Fibroblast of peridontal ligament (primary cell): ENCODE measurements around the gene MED10.

ENCODE experiments used
- DNase-seq: peaks from one replicate; pipeline ENCODE4 v3.0.0-alpha.2; 2010; ENCODE audit errors: extremely low read depth

The MED10 gene

DNA sequence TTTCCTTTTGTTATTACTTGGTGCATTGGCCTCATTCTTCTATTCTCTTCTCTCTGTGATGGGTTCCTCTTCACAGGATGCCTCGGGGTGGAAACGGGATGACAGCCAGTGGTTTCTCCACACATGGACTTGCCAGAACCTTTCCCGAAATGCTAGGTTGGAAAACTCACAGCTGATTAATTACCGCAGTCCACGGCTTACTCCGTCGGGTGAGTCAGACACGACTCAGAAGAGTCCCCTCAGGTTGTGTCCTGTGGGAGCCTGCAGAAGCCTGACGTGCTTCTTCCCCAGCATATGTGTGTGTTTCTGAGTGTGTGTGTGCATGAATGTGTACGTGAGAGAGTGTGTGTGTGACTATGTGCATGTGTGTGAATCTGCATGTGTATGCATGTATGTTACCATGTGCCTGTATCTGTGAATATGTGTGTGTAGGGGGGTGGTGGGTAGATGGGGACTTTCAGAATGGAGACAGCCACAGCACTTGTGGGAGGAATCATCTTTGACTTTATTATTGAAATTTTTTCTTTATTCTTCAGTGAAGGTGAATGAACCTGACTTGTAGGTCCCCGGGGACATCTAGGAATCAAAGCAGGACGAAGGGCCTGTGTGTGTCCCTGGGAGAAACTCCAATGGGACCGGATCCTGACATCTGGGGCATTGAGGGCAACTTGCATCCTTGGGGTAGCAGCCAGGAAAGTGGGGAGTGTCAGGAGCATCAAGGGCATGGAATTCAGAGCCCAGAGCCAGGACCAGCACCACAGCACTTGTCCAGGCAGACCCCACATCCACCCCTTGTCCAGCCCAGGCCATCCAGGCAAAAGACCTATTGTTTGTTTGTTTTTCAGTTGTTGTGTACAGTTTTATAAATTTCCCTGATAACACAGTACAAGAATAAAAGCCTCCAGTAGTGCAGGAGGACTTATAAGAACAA lies 21.9 kb upstream of the MED10 start:
- DNase-seq, result peak; percentile 5

DNA sequence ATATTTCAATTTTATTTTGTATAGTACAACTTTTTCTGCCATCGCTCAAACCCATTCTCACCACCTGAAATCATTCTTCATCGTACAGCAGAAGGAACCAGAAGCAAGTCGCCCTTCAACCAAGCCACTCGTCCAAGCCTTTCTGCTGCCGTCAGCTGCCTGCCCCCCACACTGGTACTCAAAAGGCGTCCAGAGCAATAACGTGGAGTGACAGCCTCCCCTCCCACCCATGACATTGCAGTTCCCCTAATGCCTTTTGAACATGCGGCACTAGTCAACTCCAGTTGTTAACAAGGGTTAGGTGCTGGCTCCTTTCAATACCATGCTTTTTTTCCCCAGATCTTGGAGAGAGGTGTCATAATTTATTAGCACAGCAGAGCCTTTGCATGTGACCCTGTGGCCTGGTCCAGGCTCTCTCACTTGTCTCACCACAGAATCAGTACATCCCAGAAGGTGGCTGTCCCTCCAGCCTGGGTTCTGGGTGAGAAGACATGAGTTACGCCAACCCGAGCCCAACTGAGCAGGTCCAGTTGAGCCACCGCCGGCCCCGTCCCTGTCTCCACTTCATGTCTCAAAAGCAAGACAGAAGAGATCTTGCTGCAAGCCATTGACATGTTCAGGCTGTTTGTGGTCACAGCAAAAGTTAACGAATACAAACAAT lies 20.4 kb upstream of the MED10 start:
- no peak for DNase-seq

DNA sequence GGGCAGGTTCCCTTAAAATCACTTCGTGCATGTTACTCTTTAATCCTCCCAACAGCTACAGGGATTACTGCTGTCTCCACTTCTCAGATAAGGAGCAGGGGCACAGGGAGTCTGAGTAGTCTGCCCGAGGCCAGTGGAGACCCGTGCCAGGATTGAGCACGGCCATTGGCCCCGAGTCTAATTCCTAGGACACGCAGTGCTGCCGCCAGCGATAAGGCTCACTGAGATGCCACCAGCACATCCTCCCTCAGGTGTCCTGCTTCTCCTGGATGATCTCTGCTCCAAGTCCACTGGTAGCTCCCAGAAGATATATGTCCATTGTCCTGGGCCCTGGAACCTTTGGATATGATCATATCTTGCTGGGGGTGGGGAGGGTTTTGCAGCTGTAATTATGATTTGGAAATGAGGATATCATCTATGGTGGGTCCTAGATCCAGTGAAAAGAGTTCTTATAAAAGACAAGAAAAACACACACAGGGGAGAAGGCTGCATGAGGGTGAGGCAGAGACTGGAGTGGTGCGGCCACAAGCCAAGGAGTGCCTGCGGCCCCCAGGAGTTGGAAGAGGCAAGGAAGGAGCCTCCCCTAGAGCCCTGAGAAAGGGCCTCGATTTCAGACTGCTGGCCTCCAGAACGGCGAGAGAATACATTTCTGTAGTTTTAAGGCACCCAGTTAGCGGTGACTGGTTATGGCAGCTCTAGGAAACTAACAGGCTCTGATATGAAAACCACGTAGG lies 19.4 kb upstream of the MED10 start:
- DNase-seq, result no peak

DNA sequence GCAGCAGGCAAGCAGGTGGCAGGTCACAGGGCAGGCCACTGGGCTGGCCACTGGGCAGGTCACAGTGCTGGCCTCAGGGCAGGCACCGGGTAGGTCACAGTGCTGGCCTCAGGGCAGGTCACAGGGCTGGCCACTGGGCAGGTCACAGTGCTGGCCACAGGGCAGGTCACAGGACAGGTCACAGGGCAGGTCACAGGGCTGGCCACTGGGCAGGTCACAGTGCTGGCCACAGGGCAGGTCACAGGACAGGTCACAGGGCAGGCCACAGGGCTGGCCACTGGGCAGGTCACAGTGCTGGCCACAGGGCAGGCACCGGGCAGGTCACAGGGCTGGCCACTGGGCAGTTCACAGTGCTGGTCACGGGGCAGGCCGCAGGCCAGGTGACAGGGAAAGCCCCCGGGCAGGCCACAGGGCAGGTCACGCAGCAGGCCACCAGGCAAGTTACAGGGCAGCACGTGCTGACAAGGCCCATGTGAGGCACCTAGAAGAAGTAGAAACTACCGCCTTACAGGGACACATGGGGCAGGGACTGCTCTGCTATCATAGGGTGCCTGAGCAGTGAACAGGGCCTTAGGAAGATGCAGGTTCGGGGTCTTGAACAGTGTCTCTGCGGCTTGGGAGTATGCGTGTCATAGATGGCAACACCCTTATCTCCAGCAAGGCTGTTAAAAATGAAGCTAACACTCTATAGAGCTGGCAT lies 18.6 kb upstream of the MED10 start:
- DNase-seq, result no peak

DNA sequence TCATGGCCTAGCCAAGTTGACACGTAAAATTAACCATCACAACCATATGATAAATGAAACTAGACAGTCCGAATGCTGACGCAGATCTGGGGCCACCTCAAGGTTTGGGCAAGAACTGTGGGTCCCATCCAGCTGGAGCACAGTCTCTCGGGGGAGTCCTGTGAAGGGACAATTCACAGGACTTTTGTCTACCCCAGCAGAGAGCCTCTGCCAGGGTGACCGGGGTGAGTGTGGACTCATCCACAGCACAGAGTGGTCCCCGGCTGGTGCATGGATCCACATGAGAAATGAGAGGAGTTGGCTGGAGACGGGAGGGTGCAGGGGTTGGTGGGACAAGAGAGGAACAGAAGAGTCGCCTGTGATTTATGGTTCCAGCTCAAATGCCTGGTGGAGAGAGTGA lies 17.7 kb upstream of the MED10 start:
- no peak for DNase-seq

DNA sequence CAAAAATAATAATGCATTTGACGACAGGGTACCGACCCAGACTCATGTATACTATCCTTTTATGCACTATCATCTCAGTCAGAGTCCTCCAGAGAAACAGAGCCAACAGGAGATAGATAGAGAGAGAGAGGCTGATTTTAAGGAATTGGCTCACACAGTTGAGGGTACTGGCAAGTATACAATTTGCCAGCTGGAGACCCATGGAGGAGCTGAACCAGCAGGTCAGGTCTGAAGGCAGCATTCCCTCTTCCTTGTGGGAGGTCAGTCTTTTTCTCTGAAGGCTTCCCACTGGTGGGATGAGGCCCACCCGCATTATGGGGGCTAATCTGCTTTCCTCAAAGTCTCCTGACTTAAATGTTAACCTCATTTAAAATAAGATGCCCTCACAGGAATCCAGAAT lies 17.3 kb upstream of the MED10 start:
- no peak for DNase-seq

DNA sequence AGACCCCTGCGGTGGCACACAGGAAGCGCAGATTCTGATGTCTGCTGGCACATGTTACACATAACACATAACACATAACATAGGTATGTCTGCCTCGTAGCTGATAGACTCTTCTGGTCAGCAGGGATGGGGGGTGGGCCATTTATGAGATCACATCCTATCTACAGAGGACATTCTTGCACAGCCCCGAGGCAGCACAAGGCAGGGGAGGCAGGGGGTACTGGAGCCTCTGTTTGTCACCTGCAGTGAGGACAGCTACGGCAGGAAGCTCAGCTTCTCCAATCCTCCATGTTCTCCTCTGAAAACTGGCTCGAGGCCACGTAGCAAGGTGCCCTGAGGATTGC lies 16.7 kb upstream of the MED10 start:
- no peak for DNase-seq

DNA sequence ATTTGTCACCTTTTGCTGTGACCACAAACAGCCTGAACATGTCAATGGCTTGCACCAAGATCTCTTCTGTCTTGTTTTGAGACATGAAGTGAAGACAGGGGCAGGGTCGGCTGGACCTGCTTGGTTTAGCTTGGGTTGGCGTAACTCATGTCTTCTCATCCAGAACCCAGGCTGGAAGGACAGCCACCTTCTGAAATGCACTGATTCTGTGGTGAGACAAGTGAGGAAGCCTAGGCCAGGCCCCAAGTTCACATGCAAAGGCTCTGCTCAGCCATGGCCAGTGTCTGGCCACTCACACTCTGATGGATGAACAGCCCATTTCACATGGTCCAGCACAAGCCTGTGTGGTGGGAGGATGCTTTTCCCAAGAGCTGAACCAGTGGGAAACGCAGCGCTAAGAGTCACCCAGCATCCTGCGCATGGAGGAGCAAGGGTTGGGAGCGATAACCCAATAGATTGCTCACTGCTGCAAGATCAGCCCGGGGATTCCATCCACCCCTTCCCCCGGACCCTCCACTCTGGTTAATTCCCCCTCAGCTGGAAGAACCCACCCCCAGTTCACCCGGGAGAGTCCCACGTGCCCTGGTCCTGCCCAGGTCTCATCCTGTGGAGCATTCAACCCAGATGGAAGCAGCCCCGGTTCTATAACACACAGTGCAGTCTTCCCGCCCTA lies 16.2 kb upstream of the MED10 start:
- no peak for DNase-seq

DNA sequence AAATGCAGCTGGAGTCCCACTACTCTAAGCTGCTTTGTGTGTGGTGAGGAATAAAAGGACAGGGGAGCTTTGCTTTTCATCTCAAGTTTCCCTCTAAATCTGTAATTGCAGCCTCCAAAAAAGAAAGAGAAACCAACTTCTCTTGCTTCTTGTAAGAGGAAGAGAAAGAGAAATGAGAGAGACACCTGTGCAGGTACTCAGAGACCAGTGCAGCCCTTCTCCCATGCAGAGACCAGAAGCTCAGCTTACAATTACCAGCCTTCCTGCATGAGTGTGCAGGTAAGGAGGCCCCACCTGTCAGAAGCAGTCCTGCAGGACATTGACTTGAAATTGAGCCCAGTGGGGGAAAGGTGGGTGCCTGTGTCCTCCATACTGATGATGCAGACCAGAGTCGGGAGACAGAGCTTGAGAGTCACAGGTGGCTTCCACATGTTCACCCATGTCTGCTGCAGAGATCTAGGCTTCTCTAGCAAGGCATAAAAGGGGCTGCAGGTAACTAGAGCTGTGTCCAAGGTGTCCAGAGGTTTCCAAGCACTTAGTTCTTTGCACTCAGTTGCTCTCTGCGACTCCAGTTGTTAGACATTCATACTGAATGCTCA lies 15.3 kb upstream of the MED10 start:
- DNase-seq, result no peak

DNA sequence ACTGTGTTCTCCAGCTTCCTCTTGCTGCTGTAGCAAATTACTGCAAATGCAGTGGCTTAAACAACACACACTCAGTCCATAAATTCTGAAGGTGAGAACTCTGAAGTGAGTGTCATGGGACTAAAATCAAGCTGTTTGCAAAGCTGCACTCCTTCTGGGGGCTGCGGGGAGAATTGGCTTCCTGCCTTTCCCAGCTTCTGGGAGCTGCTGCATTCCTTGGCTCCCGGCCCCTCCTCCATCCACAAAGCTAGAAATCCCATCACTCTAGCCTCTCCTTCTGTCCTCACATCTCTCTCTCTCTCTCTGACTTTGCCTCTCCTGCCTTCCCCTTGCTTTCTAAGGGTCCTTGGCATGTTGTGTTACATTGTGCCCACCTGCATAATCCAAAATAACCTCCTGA lies 14.2 kb upstream of the MED10 start:
- no peak for DNase-seq

DNA sequence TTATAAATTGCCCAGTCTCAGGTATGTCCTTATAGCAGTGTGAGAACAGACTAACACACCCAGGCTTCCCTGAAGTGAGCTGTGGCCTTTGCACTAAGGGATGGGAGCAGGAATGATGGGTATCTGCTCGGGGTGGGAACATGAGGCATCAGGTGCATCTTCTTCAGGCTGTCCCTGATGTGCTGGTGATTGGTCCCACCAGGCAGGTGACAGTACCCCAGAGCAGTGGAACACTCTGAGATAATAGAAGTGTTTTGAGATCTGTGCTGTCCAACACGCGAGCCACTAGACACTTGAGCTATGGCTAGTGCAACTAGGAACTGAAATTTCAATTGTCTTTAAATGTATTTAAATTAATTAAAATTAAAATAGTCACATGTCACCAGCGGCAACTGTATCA lies 12.8 kb upstream of the MED10 start:
- DNase-seq, result no peak

DNA sequence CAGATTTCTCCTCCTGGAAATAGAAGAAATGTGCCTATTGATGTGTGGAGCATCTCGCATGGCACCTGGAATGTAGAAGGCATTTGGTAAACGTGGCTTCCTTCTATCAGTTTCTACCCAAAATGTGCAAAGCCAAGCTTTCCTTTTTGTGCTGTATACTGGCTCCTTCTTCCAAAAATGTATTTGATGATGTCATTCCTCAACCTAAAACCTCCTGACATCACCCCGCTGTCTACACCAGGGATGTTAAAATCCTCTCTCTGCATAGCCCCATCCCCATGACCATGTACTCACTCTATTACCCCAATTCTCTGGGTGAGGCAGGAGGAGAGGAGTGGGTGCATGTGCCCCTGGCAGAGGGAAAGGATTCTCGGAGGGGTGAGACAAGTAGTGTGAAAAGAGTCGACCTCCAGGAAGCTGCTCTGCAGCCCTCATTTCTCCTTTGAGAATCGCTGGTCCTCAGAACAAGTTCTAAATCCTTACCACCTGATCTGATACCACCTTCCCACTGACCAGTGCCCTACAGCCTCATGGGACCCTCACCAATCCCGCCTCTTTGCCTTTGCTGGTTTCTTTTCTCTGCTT lies 11.7 kb upstream of the MED10 start:
- DNase-seq, result no peak

DNA sequence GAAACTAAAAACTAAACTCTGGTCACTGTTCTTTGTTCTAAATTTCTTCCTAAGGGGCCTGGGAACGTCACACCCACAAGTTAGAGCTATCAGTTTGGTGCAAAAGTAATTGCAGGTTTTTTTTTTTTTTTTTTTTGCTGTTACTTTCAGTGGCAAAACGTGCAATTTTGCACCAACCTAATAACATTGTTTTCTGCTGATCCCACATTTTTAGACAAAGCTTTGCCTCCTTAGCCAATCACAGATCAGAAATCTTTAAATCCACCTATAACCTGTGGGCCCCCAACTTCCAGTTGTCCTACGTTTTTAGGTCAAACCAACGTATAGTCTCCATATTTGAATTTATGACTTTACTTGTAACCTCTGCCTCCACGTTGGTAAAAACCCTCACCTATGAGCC lies 11.1 kb upstream of the MED10 start:
- DNase-seq, result no peak

DNA sequence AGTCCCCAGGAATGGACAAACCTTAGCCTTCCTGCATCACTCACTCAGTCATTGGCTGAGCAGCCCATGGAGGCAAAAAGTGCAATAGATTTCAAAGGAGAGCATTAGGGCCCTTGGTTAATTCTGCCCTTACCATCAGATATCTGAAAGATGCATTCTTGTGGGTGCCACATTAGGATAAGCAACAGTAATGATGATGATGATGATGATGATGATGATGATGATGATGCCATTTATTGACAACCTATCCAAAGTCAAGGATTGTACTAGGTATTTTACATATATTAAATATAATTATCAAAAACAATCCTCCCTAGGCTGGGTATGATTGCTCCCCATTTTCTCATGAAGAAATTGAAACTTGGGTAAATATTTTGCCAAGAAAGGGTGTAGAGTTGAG lies 9.6 kb upstream of the MED10 start:
- DNase-seq, result no peak

DNA sequence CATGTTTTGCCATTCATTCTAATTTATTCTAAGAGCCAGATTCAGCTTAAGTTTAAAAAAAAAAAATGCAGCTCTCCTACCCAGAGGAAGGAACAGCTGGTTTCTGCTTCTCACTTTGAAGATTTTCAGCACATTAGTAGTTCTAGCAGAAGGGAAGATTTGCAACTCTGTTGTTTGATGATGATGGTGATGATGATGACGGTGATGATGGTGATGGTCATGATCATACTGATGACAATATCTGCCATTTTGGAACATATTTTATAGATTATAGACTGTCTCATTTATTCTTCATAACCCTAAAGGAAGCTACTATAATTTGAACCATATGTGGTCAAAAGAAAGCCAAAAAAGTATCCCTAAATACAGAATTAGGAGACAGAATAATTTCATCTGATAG lies 7.9 kb upstream of the MED10 start:
- DNase-seq, result peak; percentile 6

DNA sequence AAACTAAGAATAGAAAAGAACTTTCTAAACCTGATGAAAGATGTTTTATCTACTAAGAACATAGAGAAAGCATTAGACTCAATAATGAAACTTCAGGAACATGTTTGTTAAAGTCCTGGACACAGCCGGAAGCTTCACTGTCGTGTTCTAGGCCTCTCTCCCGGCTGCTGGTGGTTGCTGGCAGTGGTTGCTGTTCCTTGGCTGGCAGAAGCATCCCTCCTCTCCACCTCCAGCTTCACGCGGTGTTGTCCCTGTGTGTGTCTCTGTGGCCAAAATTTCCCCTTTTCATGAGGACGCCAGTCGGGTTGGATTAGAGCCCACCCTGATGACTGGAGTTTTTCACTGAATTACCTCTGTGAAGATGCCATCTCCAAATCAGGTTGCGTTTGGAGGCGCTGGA lies 6.5 kb upstream of the MED10 start:
- no peak for DNase-seq

DNA sequence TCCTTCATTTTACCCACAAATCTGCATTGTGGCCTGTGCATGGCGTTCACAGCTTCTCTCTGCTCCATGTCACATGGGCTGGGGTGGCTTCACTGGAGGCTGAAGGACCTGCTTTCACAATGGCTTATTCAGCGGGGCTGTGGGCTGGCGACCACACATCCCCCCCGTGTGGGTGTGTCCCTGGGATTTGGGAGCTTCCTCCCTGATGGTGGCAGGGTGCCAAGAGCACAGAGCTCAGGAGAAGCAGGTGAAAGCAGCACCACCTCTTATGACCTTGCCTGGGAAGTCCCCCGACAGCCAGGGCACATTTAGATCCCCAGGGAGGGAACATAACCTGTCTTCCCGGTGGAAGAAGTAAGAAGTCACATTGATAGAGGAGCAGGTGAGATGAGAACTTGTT lies 5.0 kb upstream of the MED10 start:
- DNase-seq, result no peak

DNA sequence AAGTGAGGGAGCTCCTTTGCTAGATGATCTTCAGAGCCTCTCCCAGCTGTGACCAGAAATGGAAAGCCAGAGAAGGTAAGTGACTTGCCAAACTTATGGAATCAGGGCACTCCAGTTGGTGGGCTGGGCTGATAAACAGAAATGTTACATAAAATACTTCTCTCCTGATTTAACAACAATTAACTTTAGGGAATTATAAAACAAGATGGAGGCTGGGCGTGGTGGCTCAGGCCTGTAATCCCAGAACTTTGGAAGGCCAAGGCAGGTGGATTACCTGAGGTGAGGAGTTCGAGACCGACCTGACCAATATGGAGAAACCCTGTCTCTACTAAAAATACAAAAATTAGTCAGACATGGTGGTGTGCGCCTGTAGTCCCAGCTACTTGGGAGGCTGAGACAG lies 899 bp upstream of the MED10 start:
- DNase-seq, result no peak

DNA sequence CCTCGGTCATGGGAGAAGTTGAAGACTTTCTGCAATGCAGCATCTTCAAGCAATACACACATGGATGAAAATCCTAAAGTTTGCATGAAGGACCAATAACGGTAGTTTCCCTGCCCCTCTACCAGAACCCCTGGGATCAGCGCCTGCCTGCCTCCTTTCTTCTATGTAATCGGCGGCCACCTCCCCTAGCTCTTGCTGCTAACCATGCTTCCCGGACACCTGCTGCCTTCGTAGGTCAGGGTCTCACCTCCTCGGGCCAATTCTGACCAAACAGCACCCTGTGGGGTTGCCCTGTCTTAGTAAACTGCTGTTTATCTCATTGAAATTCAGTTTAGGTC lies 388 bp upstream of the MED10 start:
- DNase-seq, result no peak

DNA sequence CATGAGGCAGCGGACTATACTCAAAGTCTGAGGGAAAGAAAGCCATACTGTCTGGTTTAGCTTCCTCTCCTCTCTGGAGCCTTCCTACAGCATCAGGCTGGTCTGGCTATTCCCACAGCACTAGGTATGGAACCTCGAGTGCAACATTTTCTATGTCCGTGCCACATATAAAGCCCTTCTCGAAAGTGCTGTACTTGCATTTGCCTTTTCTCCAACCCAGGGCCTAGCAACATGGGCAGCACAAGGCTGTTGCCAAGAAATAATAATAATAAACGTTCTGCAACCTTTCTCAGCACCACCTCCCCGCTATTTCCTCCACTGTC lies 804 bp downstream of the MED10 start:
- DNase-seq, result peak; percentile 21

DNA sequence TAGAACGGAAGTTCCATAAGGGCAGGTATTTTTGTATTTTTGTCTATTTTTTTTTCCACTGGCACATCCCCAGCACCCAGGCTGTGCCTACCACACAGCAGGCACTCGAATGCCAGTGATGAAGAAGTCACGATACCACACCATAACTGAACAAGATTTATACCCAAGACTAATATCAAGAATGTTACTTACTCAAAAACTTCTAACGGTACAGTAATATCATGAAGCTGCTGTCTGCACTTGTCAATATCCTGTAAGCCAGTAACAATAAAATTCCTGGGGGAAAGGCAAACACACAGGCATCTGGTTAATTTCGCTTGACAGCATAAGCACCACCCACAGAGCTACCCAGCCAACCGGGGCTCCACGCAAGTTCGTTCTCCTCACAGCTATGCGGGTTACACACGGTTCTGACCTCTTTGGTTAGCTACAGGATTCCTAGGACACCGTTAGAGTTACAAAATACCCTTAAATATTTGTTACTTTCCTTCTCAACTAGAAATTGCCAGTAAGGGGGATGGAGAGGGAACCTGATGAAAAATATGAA lies 1.3 kb downstream of the MED10 start:
- peak; percentile 5 for DNase-seq
